HG03342 (cell line): ENCODE data around the gene MAD2L2.

Experiments used
- ATAC-seq: cut with Tn5 transposase; IDR thresholded peaks from one replicate; pipeline ENCODE4 v1.9.1; 2021; ENCODE audit warnings: mild to moderate bottlenecking, moderate library complexity; ENCODE audit not compliant: unreplicated experiment

The MAD2L2 gene

GRCh38 chr1:11684070-11684469 is 3.1 kb upstream of the MAD2L2 start:
- ATAC-seq: no peak

GRCh38 chr1:11682799-11683198 is 1.9 kb upstream of the MAD2L2 start:
- ATAC-seq: no peak

- no peak for ATAC-seq
Measured at GRCh38 chr1:11682287-11682771, 1.4 kb upstream of the MAD2L2 start.

GRCh38 chr1:11680270-11681070 is 478 bp downstream of the MAD2L2 start:
- ATAC-seq: peak; percentile 20

GRCh38 chr1:11678442-11678841 is 2.5 kb downstream of the MAD2L2 start:
- ATAC-seq: no peak

GRCh38 chr1:11676386-11677103 is 4.4 kb downstream of the MAD2L2 start:
- ATAC-seq: no peak

GRCh38 chr1:11675325-11675724 is 5.6 kb downstream of the MAD2L2 start:
- ATAC-seq: no peak

GRCh38 chr1:11674488-11674887 is 6.5 kb downstream of the MAD2L2 start:
- ATAC-seq: no peak

GRCh38 chr1:11673089-11673769 is 7.7 kb downstream of the MAD2L2 start:
- no peak for ATAC-seq

- no peak for ATAC-seq
Measured at GRCh38 chr1:11671544-11672286, 9.2 kb downstream of the MAD2L2 start.

GRCh38 chr1:11671205-11671543 is 9.8 kb downstream of the MAD2L2 start:
- no peak for ATAC-seq

- ATAC-seq: no peak
Measured at GRCh38 chr1:11670747-11671146, 10.2 kb downstream of the MAD2L2 start.

GRCh38 chr1:11668516-11668915 is 12.4 kb downstream of the MAD2L2 start:
- ATAC-seq: no peak

- peak; percentile 44 for ATAC-seq
Measured at GRCh38 chr1:11664336-11665065, 16.4 kb downstream of the MAD2L2 start.

- ATAC-seq: no peak
Measured at GRCh38 chr1:11661103-11661502, 19.8 kb downstream of the MAD2L2 start.

- ATAC-seq: no peak
Measured at GRCh38 chr1:11659748-11660147, 21.2 kb downstream of the MAD2L2 start.

GRCh38 chr1:11658542-11658941 is 22.4 kb downstream of the MAD2L2 start:
- no peak for ATAC-seq

GRCh38 chr1:11657654-11658053 is 23.3 kb downstream of the MAD2L2 start:
- ATAC-seq: no peak

GRCh38 chr1:11654939-11655808 is 25.8 kb downstream of the MAD2L2 start:
- peak; percentile 20 for ATAC-seq
